GM18951 (cell line): Measurements from ENCODE around the gene KIAA1549.

ENCODE experiments used
- POLR2A ChIP-seq: IDR thresholded peaks from 4 replicates; pipeline ENCODE4 v1.6.1; 2011; ENCODE audit warnings: mild to moderate bottlenecking; ENCODE audit not compliant: insufficient read length, insufficient read depth; ENCODE audit errors: extremely low read depth
- in situ Hi-C: fragments of 300-500 bp; cut with MboI; formaldehyde crosslinking; loops from one replicate; pipeline ENCODE4 v1.12.0; 2022; ENCODE audit warnings: low sequenced_read_pairs, mixed read lengths, inconsistent platforms; ENCODE audit not compliant: unreplicated experiment

Gene KIAA1549

DNA sequence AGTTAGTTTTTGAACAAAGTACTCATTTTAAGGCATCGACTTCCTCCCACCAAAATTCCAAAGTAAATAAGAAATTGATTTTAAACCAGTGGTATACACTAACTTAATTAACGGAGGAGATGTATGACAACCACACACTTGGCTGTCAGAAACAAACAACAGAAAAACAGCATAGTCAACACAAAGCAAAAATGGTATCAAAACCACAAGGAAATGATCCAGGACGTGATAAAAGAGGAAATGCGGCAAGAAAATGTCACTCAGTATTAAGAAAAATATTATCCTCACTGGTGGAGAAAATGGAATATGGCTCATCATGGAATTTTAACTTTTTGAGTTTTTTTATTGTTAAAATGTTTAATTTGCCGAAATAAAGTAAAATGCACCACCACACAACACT lies 17.5 kb downstream of the KIAA1549 start:
- in situ Hi-C loops, result no loop called here

DNA sequence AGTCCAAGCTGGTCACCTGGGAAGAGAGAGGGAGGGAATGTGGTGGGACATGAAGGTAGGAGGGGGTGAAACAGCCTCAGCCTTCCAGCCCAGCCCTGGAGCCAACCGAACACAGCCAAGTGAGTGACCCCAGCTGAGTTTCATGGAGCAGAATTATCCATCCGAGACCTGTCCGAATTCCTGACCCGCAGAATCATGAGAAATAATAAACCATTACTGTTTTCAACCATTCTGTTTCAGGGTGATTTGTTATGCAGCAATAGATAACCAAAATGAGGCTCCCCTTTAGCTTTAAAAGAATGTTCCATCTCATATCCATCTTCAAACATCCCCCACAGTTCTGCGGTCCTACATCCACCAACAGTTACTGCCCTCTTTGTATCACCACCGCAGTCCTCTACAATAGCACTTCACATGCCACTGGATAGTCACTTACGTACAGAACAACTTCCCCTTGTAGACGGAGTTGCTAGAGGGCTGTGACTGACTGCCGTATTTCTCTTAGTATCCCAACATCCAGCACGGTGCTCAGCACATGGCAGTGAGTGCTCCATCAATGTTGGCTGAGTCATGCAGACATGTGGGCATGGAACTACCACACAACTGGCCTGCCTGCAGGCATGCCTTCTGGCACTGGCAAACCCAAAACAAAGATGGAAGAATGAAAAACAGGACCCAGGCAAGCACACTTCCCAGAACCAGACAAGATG lies 18.5 kb downstream of the KIAA1549 start:
- TF ChIP-seq POLR2A, result no peak
- in situ Hi-C loops, result no loop called here

More for the DNA sequence above, 17.5 kb downstream of the KIAA1549 start:
- no peak for TF ChIP-seq POLR2A

DNA sequence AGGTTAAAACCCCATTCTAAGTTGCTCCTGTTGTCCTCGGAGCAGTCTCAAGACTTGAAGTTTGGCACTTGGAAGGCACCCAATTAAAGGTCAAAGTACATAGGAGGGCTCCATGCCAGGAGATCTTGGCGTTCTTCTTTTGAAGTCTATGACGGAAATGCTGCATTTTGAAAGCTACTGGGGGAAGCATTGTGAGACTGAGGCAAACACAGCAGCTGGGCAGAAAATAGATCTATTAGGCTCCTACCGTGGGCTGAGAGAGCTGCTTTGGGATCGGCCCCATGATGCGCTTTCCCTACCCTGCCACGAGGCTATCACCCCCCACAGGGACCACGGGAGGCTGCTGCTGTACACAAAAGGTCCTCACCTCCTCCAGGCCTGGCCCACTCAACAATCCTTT lies 20.0 kb downstream of the KIAA1549 start:
- in situ Hi-C loops, result no loop called here
- TF ChIP-seq POLR2A, result no peak

DNA sequence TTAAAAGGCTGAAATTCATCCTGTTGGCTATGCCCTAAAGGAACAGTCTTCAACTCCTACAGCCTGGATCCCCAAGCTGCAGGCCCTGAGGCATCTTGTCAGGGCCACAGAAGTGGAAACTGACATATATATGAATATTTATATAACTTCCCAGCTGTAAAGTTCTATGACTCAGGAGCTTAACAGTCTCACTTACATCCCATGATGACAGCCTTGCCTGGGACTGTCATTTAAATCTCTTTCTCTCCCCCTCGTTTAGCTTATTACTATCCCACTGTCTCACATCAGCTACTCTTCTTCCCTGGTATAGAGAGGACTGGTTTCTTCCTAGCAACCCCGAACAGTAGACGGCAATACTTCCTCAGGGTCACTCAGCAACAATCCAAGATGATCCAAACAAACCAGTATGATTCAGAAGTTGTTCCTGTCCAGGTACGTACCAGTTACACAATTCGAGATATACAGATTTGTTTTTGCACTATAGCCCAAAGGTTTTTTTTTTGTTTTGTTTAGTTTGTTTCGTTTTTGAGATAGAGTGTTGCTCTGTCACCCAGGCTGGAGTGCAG lies 22.7 kb downstream of the KIAA1549 start:
- no peak for TF ChIP-seq POLR2A
- in situ Hi-C loops, result no loop called here

DNA sequence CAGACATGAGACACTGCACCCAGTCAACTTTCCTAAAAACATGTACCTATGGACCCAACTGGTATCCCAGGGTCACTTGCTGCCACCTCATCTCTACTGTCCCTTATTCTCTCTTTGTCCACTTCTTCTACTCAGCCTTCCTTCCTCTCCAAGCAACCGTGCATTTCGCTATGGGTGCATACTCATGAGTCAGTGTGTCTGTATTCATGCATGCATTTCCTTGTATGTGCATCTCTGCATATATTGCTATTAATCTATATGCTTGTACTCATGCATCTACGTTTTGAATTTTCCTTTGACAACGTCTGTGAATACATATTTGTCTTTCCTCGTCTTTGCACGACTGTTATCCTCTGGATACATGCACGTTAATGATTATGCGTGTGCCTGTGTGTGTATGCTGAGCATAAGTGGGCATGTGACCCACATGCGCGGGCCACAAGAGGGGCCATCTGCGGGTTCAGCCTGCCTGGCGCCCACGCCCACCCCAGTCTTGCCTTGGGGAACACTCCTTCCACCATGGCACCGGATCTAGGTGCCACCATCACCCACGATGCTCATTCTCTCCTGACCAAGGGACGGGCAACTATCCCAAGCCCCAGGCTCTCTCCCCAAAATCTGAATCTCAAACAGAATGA lies 23.3 kb downstream of the KIAA1549 start:
- TF ChIP-seq POLR2A, result no peak
- in situ Hi-C loops, result no loop called here

DNA sequence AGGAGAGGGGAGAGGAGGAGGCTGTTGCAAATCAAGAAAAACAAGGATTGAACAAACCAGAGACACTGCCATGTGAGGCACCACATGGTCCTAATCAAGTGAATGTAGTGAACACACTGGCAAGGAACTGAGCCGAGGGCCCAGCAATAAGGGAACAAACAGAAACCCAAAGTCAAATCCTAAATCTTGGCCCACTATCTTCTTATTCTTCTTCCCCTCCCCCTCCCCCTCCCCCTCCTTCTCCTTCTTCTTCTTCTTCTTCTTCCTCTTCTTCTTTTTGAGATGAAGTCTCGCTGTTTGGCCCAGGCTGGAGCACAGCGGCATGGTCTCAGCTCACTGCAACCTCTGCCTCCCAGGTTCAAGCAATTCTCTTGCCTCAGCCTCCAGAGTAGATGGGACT lies 24.0 kb downstream of the KIAA1549 start:
- TF ChIP-seq POLR2A, result no peak
- in situ Hi-C loops, result no loop called here

DNA sequence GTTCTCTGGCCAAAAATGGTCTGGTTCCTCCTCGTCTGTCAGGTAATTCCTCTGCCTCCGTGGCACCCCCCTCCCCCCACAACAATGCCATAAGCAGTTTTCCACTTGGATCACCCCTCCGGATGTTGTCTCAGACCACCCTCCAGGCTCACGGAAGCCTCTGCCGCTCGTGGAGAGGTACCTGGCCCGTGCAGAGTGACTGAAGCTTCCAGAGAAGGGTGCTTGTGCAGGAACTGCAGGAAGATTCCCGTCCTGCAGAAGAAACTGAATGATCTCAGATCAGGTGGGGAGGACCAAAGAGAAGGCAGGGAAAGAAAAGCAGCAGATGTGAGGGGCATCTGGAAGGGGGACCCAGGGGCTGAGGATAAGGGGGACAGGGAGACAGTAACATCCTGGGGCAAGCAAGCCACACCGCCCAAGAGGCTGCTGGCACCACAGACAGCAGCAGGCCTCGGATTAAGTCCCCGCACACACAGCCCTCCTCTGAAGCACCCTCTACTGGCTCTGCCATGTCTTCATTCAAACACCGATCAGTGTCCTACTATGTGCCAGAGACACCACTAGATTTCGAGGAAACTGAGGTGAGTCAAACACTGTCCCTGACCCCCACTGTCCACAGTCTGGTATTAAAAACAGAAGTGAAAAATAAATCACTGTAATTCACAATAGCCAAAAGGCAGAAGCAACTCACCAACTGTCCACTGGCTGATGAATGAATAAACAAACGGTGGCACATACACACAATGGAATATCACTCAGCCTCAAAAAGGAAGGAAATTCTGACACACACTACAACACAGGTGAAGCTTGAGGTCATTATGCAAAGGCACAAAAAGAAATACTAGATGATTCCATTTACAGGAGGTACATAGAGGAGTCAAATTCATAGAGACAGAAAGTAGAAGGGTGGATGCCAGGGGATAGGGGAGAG lies 26.4 kb downstream of the KIAA1549 start:
- in situ Hi-C loops, result no loop called here
- TF ChIP-seq POLR2A, result no peak

DNA sequence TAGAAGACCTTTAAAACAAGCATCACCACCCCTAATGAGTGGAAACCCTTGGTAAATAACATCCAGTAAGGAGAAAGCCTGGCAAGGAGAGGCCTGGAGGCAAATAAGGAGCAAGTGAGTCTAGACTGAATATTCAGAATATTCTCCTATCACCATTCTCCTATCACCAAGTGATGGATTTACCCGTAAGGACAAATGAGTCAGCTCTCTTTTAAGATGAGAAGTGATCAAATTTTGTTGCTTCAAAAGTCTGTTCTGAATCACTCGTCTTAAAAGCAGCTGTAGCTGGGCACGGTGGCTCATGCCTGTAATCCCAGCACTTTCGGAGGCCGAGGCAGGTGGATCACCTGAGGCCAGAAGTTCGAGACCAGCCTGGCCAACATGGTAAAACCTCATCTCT lies 28.4 kb downstream of the KIAA1549 start:
- TF ChIP-seq POLR2A, result no peak
- in situ Hi-C loops, result no loop called here

DNA sequence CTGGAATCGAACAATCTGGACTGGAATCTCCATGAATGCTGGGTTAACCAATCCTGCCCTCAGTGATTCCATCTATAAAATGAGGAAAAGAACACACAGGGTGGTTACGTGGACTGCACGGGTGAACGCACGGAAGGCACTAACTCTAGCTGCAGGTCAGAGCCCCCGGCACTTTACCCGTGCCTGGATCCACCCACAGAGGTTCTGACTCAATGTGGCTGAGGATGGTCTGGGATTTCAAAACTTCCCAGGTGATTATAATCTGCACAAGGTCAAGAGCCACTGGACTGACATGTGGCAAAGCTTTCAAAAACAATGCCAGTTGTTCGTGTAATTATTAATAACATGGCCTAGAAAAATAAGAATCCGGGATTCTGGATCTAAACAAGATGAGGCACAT lies 29.2 kb downstream of the KIAA1549 start:
- in situ Hi-C loops, result no loop called here
- TF ChIP-seq POLR2A, result no peak

DNA sequence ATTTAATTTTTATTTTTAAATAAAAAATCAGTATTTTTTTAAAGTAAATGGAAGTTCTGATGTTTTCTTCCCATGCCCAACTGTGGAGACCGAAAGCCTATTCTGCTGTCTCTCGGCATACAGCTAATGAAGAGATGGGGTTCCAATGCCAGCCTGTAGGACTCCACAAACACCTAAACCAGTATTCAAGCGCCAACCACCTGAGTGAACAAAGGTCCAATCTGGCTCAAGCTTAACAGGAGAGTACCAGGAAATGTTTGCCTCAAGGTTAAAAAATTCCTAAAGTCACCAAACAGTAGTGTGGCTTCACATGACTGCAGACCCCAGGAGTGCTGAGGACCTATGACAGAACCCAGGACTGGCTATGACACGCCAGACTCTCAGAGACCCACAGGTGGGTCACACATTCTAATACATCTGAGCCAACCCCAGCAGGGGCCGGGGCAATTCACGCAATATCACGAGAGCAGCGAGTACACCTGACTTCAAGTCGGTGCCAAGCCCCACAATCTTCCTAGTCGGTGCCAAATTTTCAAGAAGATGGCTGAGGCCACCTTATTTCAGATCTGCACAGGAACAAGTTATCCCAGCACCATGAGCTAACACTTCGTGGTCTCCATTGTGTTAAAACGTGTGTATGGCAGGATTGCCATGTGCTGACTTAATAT lies 31.6 kb downstream of the KIAA1549 start:
- in situ Hi-C loops, result no loop called here
- no peak for TF ChIP-seq POLR2A

DNA sequence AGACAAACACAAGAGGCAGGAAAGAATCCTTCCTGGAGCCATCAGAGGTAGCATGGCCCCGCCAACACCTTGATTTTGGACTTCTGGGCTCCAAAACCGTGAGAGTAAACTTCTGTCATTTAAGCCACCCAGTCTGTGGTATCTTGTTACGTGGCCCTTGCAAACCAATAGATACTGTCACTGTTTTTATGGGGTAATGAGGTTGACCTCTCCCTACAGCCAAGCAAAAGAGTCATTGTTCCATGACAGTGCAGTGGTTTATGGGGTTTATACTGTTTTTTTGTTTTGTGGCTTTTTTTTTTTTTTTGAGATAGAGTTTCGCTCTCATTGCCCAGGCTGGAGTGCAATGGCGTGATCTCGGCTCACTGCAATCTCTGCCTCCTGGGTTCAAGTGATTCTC lies 32.8 kb downstream of the KIAA1549 start:
- TF ChIP-seq POLR2A, result no peak
- in situ Hi-C loops, result no loop called here

DNA sequence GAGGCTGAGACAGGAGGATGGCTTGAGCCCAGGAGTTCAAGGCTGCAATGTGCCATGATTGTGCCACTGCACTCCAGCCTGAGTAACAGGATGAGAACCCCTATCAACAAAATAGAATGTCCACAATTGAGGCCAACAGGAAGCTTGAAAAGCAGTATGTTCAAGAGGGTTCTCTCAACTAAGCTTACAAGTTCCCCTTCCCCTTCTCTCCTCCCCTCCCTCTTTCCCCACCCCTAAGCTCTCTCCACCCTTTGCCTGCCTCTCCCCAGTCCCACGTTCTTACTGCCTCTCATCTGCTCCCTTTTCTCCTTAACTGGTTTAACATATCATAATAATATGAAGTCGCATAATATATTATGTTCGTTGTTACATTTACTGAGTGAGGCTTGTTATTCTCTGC lies 35.4 kb downstream of the KIAA1549 start:
- TF ChIP-seq POLR2A, result no peak
- in situ Hi-C loops, result no loop called here

DNA sequence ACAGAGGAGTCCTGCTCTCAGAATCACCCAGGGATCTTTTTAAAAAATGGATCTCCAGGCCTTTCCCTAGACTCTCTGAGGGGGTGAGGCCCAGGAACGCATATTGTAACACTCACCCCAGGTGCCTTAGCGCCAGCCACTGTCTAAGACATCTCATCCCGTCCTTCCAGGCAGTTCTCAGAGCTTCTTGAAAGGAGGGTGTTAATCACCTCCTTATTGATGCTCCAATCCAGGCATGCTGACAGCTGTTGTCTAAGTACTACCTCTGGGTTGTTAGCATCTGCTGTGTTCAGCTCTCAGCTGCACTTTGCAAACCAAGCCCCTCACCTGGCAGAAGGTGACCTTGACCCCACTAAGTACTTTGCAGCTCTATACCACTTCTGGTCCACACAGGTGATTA lies 36.0 kb downstream of the KIAA1549 start:
- TF ChIP-seq POLR2A, result no peak
- in situ Hi-C loops, result no loop called here
